Measurements from ENCODE around the gene AQP12B.

- no peak for TF ChIP-seq POLR2AphosphoS5 (IDR thresholded peaks at IDR 0.05; ENCODE audit: borderline replicate concordance, low read depth, low read length)
- TF ChIP-seq EZH2 (IDR thresholded peaks at IDR 0.05), result no peak
- no peak for TF ChIP-seq FOXP2 (optimal IDR thresholded peaks at IDR 0.05; ENCODE audit: control extremely low read depth, extremely low read length, insufficient read depth)
Measured at GRCh38 chr2:240688553-240688919, 5.9 kb upstream of the AQP12B start.
